SJCRH30 (cell line): ENCODE data around the gene ILF2. TPM values are rescaled to one million over a fixed set of nuclear protein-coding genes. Genes with fewer than 3 reads are reported as not detected.

Experiments used
- DNase-seq, 2 experiments: peaks; one replicate each; pipeline ENCODE4 v3.0.0-alpha.2; 2015 to 2020
- H3K27ac ChIP-seq: fragments of 250-450 bp; sonication (Bioruptor Pico); 2 replicates; pipeline ENCODE4 v1.5.1; 2020; ENCODE audit warnings: mild to moderate bottlenecking, moderate library complexity
- H3K27me3 ChIP-seq: fragments of 250-450 bp; sonication (Bioruptor Pico); 2 replicates; pipeline ENCODE4 v1.5.1; 2020; ENCODE audit warnings: mild to moderate bottlenecking, moderate library complexity
- H3K36me3 ChIP-seq: fragments of 250-450 bp; sonication (Bioruptor Pico); 2 replicates; pipeline ENCODE4 v1.5.1; 2020; ENCODE audit warnings: mild to moderate bottlenecking, moderate library complexity
- H3K4me1 ChIP-seq: fragments of 250-450 bp; sonication (Bioruptor Pico); 2 replicates; pipeline ENCODE4 v1.5.1; 2020; ENCODE audit warnings: mild to moderate bottlenecking, moderate library complexity
- H3K4me3 ChIP-seq: fragments of 250-450 bp; sonication (Bioruptor Pico); 2 replicates; pipeline ENCODE4 v1.5.1; 2020; ENCODE audit warnings: mild to moderate bottlenecking, moderate library complexity
- H3K9me3 ChIP-seq: fragments of 250-450 bp; sonication (Bioruptor Pico); replicated peaks from 2 replicates; pipeline ENCODE4 v1.5.1; 2020; ENCODE audit warnings: mild to moderate bottlenecking, moderate library complexity
- total RNA-seq: library from RNA; depleted of rRNA; stranded (reverse); fragments of >200 nt; shearing (Covaris generic); gene quantifications from 2 replicates; pipeline ENCODE4 v1.2.3, GENCODE V29; 2014; rRNA removed

The ILF2 gene
- total RNA-seq, 1 experiment from 2014 or later = 380 TPM

GRCh38 chr1:153616144-153616916 is 54.5 kb downstream of the ILF2 start, which contains the start of gene S100A14:
TSS of gene S100A14 (minus strand) at chr1:153616325. CDS start at chr1:153615858, 467 bp downstream.
- no peak for DNase-seq
- Histone ChIP-seq H3K27ac (no peak within 1 kb of the TSS), H3K27me3 (no peaks in the 10 kb centered on the region), H3K36me3 (peaks cover 14% of the 10 kb centered on the region), H3K4me3 (no peak within 1 kb of the TSS), H3K4me1 (peaks cover 7% of the 10 kb centered on the region; the same call in 1 of the 2 replicates), H3K9me3 (no peaks in the 10 kb centered on the region)

- Histone ChIP-seq H3K4me3 (no peak overlapping the region), H3K36me3 (peaks cover 12% of the 10 kb centered on the region), H3K27me3 (no peaks in the 10 kb centered on the region), H3K4me1 (peaks cover 8% of the 10 kb centered on the region; the same call in 1 of the 2 replicates), H3K27ac (no peak overlapping the region), H3K9me3 (no peaks in the 10 kb centered on the region)
- DNase-seq = no peak
Measured at GRCh38 chr1:153615406-153615805, 55.4 kb downstream of the ILF2 start.

GRCh38 chr1:153614906-153615305 is 55.9 kb downstream of the ILF2 start:
- no peak overlapping the region for H3K27ac ChIP-seq
- peaks cover 7% of the 10 kb centered on the region for H3K36me3 ChIP-seq
- H3K4me3 ChIP-seq = no peak overlapping the region
- peaks cover 8% of the 10 kb centered on the region for H3K4me1 ChIP-seq
- H3K27me3 ChIP-seq = no peaks in the 10 kb centered on the region
- no peaks in the 10 kb centered on the region for H3K9me3 ChIP-seq
- DNase-seq = no peak

GRCh38 chr1:153614189-153614900 is 56.4 kb downstream of the ILF2 start:
- H3K4me3 ChIP-seq = no peak overlapping the region
- DNase-seq = no peak
- no peak overlapping the region for H3K27ac ChIP-seq
- no peaks in the 10 kb centered on the region for H3K27me3 ChIP-seq
- peaks cover 13% of the 10 kb centered on the region for H3K4me1 ChIP-seq
- H3K36me3 ChIP-seq = peaks cover 2% of the 10 kb centered on the region
- H3K9me3 ChIP-seq = no peaks in the 10 kb centered on the region

GRCh38 chr1:153613406-153613805 is 57.4 kb downstream of the ILF2 start:
- no peak for DNase-seq
- Histone ChIP-seq H3K27ac (no peak overlapping the region), H3K4me1 (peaks cover 22% of the 10 kb centered on the region), H3K27me3 (no peaks in the 10 kb centered on the region), H3K9me3 (no peaks in the 10 kb centered on the region), H3K36me3 (no peaks in the 10 kb centered on the region), H3K4me3 (peak overlapping the region; percentile 59)

GRCh38 chr1:153612755-153613331 is 58.0 kb downstream of the ILF2 start, which contains the start of gene S100A16:
TSS of gene S100A16 (minus strand) at chr1:153613137. CDS start at chr1:153608151, 4,986 bp downstream.
- no peaks in the 10 kb centered on the region for H3K9me3 ChIP-seq
- no peaks in the 10 kb centered on the region for H3K27me3 ChIP-seq
- H3K4me1 ChIP-seq = peaks cover 28% of the 10 kb centered on the region
- peak within 1 kb of the TSS; percentile 39 for H3K27ac ChIP-seq
- DNase-seq = peak; percentile 50 to 58
- H3K36me3 ChIP-seq = no peaks in the 10 kb centered on the region
- H3K4me3 ChIP-seq = peak within 1 kb of the TSS; percentile 59

GRCh38 chr1:153612111-153612754 is 58.6 kb downstream of the ILF2 start:
- DNase-seq = no peak
- Histone ChIP-seq H3K27ac (peak overlapping the region; percentile 39), H3K4me3 (peak overlapping the region; percentile 59), H3K36me3 (no peaks in the 10 kb centered on the region), H3K4me1 (peaks cover 34% of the 10 kb centered on the region), H3K27me3 (no peaks in the 10 kb centered on the region), H3K9me3 (no peaks in the 10 kb centered on the region)

Other genes starting within 250 kb of the ILF2 start
- gene S100A7, start 210.3 kb downstream of the ILF2 start, total RNA-seq = not detected in 2 replicates
- 38.8 and 48.3 TPM in 2 replicates for gene S100A6, start 135.0 kb downstream of the ILF2 start, total RNA-seq
- gene S100A5, start 130.1 kb downstream of the ILF2 start, total RNA-seq = not detected in 2 replicates
- gene S100A4, start 125.2 kb downstream of the ILF2 start, total RNA-seq = 1.0 and 2.1 TPM in 2 replicates
- gene S100A3, start 121.7 kb downstream of the ILF2 start, total RNA-seq = 0.38 and 1.0 TPM in 2 replicates
- gene S100A2, start 105.1 kb downstream of the ILF2 start, total RNA-seq = 3.2 and 5.5 TPM in 2 replicates
- 46.6 and 50.7 TPM in 2 replicates for gene S100A16, start 57.9 kb downstream of the ILF2 start, total RNA-seq
- gene S100A14, start 54.7 kb downstream of the ILF2 start, total RNA-seq = not detected in 2 replicates
- gene S100A13, start 43.5 kb downstream of the ILF2 start, total RNA-seq = 100 and 113 TPM in 2 replicates
- gene S100A1, start 42.6 kb downstream of the ILF2 start, total RNA-seq = 3.6 and 4.4 TPM in 2 replicates
- 60.2 and 68.2 TPM in 2 replicates for gene CHTOP, start 36.9 kb downstream of the ILF2 start, total RNA-seq
- gene SNAPIN, start 12.3 kb downstream of the ILF2 start, total RNA-seq = 29.0 and 31.9 TPM in 2 replicates
- 0.06 TPM in 1 of 2 replicates, not detected in the other for gene NPR1, start 7.7 kb upstream of the ILF2 start, total RNA-seq
- 25.9 and 28.5 TPM in 2 replicates for gene INTS3, start 57.1 kb upstream of the ILF2 start, total RNA-seq
- 1.6 and 2.1 TPM in 2 replicates for gene SLC27A3, start 104.4 kb upstream of the ILF2 start, total RNA-seq